ENCODE data around the gene GCLM. TPM values are rescaled to one million over a fixed set of nuclear protein-coding genes. Genes with fewer than 3 reads are reported as not detected.
A peak's percentile ranks its signal among the peaks of the same experiment; 100 is the strongest.

The GCLM gene
- total RNA-seq, 1 experiment from 2014 or later: 28.9 TPM

DNA sequence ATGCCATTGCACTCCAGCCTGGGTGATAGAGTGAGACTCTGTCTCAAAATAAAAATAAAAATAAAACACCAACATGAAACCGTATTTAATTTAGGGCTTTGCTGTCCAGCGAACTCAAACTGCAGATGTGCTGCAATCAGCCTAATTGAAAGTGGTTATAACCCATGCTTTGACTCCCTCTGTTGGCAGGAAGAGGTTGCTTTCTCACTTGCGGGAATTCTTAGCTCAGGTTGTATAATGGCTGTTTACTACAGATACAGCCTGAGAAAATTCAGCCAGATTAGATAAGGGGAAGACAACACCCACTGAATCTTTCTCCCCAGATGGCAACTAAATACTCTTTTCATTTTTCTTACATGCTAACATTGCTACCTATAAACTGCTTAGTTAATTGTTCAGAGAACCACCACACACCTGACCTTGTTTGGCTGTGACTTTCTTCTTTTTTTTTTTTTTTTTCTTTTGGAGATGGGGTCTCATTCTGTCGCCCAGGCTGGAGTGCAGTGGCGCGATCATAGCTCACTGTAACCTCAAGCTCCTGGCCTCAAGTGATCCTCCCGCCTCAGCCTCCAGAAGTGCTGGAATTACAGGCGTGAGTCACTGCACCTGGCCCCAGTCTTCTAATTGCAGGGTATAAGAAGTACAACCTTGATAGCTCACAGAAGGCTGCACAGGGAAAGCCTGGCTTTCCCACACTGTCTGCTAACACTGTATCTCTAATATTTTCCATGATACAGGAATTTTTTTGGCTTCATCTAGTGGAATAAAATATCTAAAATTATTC, 64.8 kb downstream of the GCLM start:
- no peak overlapping the region for H3K27ac ChIP-seq (ENCODE audit: low read depth, low read length)
- H4K20me1 ChIP-seq (ENCODE audit: insufficient read depth): no peaks in the 10 kb centered on the region
- 0 out of 2 replicates have a peak, but pooled peaks have one; percentile 18 for ATAC-seq

More for the DNA sequence above, 64.8 kb downstream of the GCLM start:
- DNase-seq (ENCODE audit: low read depth, low spot score): peak; percentile 55
- ChIA-PET POLR2A (no interaction called here), CTCF (interaction anchor here (0.6 to 3.8 kb wide), 23 partner anchors 8 to 764 kb away, joined by 3 to 83 read pairs (median 4); partner anchors contain the start of gene FNBP1L), RAD21 (ENCODE audit: low non-redundant PET in 1 of 2, low total read pairs in 2 of 2, uncharacterized antibody in 2 of 2, unreplicated experiment in 2 of 2) (interaction anchor here (0.6 to 2.1 kb wide), 9 partner anchors 31 to 348 kb away, joined by 3 to 11 read pairs (median 4); no protein-coding TSS in a partner anchor)
- H3K27me3 ChIP-seq (ENCODE audit: insufficient read depth, low read length): no peaks in the 10 kb centered on the region
- intact Hi-C loops (cut with micrococcal nuclease): loop anchor here (1.0 to 2.0 kb wide), 3 partner anchors 215 to 540 kb away; no protein-coding TSS in a partner anchor
- H3K9me3 ChIP-seq (ENCODE audit: control insufficient read depth in 1 of 2, insufficient read depth in 1 of 2, low read depth in 1 of 2, low read length in 2 of 2): no peaks in the 10 kb centered on the region
- H3K4me2 ChIP-seq (ENCODE audit: low read length): peak overlapping the region; percentile 39
- TF ChIP-seq, protein P1, sequence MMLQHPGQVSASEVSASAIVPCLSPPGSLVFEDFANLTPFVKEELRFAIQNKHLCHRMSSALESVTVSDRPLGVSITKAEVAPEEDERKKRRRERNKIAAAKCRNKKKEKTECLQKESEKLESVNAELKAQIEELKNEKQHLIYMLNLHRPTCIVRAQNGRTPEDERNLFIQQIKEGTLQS (IDR thresholded peaks at IDR 0.05): no peak
- TF ChIP-seq, protein P2, sequence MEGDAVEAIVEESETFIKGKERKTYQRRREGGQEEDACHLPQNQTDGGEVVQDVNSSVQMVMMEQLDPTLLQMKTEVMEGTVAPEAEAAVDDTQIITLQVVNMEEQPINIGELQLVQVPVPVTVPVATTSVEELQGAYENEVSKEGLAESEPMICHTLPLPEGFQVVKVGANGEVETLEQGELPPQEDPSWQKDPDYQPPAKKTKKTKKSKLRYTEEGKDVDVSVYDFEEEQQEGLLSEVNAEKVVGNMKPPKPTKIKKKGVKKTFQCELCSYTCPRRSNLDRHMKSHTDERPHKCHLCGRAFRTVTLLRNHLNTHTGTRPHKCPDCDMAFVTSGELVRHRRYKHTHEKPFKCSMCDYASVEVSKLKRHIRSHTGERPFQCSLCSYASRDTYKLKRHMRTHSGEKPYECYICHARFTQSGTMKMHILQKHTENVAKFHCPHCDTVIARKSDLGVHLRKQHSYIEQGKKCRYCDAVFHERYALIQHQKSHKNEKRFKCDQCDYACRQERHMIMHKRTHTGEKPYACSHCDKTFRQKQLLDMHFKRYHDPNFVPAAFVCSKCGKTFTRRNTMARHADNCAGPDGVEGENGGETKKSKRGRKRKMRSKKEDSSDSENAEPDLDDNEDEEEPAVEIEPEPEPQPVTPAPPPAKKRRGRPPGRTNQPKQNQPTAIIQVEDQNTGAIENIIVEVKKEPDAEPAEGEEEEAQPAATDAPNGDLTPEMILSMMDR (IDR thresholded peaks at IDR 0.05 in 2 of 3, conservative IDR thresholded peaks at IDR 0.05 in 1 of 3; ENCODE audit: borderline replicate concordance in 1 of 3, insufficient read depth in 1 of 3, low read depth in 2 of 3, low read length in 2 of 3): peak; percentile 69 to 78 (median 74); a peak in 5 of 6 replicates
- TF ChIP-seq RAD21 (IDR thresholded peaks at IDR 0.05; ENCODE audit: low read depth) (peak; percentile 92), CEBPB (IDR thresholded peaks at IDR 0.05; ENCODE audit: low read depth) (0 out of 2 replicates have a peak, but pooled peaks have one; percentile 15)
- TF ChIP-seq, protein P3, sequence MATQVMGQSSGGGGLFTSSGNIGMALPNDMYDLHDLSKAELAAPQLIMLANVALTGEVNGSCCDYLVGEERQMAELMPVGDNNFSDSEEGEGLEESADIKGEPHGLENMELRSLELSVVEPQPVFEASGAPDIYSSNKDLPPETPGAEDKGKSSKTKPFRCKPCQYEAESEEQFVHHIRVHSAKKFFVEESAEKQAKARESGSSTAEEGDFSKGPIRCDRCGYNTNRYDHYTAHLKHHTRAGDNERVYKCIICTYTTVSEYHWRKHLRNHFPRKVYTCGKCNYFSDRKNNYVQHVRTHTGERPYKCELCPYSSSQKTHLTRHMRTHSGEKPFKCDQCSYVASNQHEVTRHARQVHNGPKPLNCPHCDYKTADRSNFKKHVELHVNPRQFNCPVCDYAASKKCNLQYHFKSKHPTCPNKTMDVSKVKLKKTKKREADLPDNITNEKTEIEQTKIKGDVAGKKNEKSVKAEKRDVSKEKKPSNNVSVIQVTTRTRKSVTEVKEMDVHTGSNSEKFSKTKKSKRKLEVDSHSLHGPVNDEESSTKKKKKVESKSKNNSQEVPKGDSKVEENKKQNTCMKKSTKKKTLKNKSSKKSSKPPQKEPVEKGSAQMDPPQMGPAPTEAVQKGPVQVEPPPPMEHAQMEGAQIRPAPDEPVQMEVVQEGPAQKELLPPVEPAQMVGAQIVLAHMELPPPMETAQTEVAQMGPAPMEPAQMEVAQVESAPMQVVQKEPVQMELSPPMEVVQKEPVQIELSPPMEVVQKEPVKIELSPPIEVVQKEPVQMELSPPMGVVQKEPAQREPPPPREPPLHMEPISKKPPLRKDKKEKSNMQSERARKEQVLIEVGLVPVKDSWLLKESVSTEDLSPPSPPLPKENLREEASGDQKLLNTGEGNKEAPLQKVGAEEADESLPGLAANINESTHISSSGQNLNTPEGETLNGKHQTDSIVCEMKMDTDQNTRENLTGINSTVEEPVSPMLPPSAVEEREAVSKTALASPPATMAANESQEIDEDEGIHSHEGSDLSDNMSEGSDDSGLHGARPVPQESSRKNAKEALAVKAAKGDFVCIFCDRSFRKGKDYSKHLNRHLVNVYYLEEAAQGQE (IDR thresholded peaks at IDR 0.05; ENCODE audit: low read depth): no peak
- no peak overlapping the region for H2AFZ ChIP-seq (ENCODE audit: low read depth, low read length, poor library complexity, severe bottlenecking)
- peaks cover 7 to 33% of the 10 kb centered on the region in 2 experiments; a peak in 3 of 4 replicates for H3K4me1 ChIP-seq (ENCODE audit: control insufficient read depth in 1 of 2, insufficient read depth in 2 of 2, low read length in 2 of 2)
- BruUV-seq (replicated peaks): no TSS peak
- no peak overlapping the region for H3K4me3 ChIP-seq (replicated peaks in 1 of 2; ENCODE audit: low read depth in 1 of 2, low read length in 2 of 2)
- no peaks in the 10 kb centered on the region for H3K36me3 ChIP-seq (ENCODE audit: control insufficient read depth in 1 of 2, insufficient read depth in 2 of 2, low read length in 2 of 2)
- H3K9me2 ChIP-seq (ENCODE audit: insufficient read depth): no peaks in the 10 kb centered on the region
- no peaks in the 10 kb centered on the region for H3K79me2 ChIP-seq (ENCODE audit: insufficient read depth, low read length)
- H3K9ac ChIP-seq (ENCODE audit: low read length): no peak overlapping the region

Measured in HCT116 (cell line).